GM21529 (cell line): ENCODE measurements around the gene TAF11L9.
"Not testable (repeated sequence)": the region's sequence is repeated elsewhere in the genome, so short reads cannot be mapped to it uniquely, and the experiment has no call there.

Experiments
- ATAC-seq: cut with Tn5 transposase; IDR thresholded peaks from one replicate; pipeline ENCODE4 v1.9.1; 2021; ENCODE audit not compliant: unreplicated experiment

TAF11L9 gene

DNA sequence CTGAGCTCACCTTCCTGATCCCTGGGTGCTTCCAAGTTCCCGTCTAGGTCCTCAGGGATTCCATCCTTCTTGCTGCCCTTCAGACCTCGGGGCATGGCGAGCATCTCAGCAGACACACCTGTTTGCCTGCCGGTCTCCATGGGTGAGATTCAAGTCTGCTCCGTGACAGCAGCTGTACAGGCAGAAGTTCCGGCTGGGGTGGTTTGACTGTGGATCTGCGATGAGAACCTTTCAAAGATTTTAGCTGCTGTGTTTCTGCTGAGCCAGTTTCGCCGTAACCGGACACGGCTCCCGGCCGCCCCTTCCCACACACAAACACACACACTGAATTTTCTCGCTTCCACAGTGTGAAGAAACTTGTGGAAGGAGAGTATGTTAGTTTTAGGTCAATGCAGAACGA is at the start of gene TAF11L9:
Gene TAF11L9, minus strand, starts transcription at position 140 of the 400 bp plus-strand sequence.
- not testable (repeated sequence) for ATAC-seq

DNA sequence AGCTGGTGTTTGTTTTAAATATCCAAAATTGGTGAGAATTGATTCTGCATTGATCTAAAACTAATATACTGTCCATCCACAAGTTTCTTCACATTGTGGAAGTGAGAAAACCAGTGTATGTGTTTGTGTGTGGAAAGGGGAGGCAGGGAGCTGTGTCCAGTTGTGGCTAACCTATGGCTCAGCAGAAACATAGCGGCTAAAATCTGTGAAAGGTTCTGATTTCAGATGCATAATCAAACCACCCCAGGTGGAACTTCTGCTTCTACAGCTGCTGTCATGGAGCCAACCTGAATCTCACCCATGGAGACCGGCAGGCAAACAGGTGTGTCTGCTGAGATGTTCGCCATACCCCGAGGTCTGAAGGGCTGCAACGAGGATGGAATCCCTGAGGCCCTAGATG is 40.0 kb upstream of the TAF11L9 start, which contains the start of gene TAF11L14:
Gene TAF11L14, plus strand, starts transcription at position 301 of the 400 bp plus-strand sequence.
- ATAC-seq: no peak

DNA sequence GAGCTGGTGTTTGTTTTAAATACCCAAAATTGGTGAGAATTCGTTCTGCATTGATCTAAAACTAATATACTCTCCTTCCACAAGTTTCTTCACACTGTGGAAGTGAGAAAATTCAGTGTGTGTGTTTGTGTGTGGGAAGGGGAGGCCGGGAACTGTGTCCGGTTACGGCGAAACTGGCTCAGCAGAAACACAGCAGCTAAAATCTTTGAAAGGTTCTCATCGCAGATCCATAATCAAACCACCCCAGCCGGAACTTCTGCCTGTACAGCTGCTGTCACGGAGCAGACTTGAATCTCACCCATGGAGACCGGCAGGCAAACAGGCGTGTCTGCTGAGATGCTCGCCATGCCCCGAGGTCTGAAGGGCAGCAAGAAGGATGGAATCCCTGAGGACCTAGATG is 37.6 kb upstream of the TAF11L9 start, which contains the start of gene TAF11L13:
Gene TAF11L13, plus strand, starts transcription at position 301 of the 400 bp plus-strand sequence.
- ATAC-seq: not testable (repeated sequence)

- ATAC-seq: no peak
Observed at GRCh38 chr5:17625686-17626085, 31.5 kb upstream of the TAF11L9 start.

GRCh38 chr5:17620627-17621026 is 26.4 kb upstream of the TAF11L9 start:
- no peak for ATAC-seq

GRCh38 chr5:17619354-17619753 is 25.2 kb upstream of the TAF11L9 start:
- ATAC-seq: no peak

DNA sequence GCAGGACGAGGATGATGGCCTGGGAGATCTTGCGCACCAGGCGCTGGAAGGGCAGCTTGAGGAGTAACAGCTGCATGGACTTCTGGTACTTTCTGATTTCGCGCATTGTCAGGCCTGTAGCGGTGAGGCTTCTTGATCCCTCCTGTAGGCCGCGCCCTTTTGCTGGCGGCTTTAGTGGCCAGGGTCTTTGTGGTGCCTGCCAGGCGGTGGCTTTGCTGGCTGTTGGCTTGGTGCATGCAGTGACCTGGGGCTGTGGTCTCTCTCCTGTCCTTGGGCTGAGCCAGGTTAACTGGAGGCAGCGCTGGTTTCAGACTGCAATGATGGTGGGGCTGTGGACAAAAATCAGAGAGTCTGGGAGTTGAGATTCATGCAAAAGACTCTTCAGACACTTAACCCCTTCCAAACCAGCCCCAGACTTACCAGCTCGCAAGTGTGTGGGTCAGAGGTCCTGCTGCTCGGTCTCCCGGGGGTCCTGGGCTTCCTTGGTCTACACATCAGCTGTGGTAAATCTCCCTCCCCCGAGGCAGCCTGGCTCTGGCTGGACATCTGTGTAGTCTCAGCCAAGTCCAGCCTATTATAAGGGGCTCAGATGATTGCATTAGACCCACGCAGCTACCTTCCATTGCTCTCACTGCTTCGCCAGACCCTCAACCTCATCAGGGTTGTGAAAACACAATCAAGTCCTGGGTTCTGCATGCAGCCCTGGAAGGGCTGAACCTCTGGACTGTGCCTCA is 20.8 kb upstream of the TAF11L9 start:
- ATAC-seq: no peak

DNA sequence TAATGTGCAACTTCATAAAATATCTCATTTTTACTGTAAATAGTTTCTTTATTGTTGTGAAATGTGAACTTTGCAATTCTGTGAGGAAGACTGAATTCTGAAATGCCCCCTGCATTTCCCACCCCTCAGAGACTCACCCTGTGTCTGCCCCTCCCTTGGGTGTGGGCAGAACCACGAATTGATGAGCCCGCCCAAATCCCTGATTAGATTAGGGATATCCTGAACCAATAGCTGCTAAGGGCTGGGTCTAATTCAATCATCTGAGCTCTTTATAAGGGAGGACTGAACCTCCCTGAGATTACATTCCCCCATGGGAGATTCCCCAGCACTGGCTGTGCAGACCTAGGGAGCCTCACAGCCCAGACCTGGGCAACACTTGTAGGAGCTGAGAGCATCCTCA is 15.9 kb upstream of the TAF11L9 start, which contains the start of gene TAF11L12:
Gene TAF11L12, plus strand, starts transcription at position 301 of the 400 bp plus-strand sequence.
- ATAC-seq: not testable (repeated sequence)

- not testable (repeated sequence) for ATAC-seq
Observed at GRCh38 chr5:17607461-17607860, 13.3 kb upstream of the TAF11L9 start.

GRCh38 chr5:17604951-17605350 is 10.8 kb upstream of the TAF11L9 start:
- ATAC-seq: no peak

GRCh38 chr5:17603880-17604279 is 9.7 kb upstream of the TAF11L9 start, which contains the start of gene TAF11L11:
TSS of gene TAF11L11 (plus strand) at chr5:17604183.
- ATAC-seq: not testable (repeated sequence)

- not testable (repeated sequence) for ATAC-seq
Observed at GRCh38 chr5:17597728-17598127, 3.5 kb upstream of the TAF11L9 start, which contains the start of gene TAF11L10. TSS of gene TAF11L10 (minus strand) at chr5:17597828.

- ATAC-seq: not testable (repeated sequence)
Observed at GRCh38 chr5:17590860-17591259, 3.3 kb downstream of the TAF11L9 start, which contains the start of gene TAF11L8. TSS of gene TAF11L8 (minus strand) at chr5:17590960.

DNA sequence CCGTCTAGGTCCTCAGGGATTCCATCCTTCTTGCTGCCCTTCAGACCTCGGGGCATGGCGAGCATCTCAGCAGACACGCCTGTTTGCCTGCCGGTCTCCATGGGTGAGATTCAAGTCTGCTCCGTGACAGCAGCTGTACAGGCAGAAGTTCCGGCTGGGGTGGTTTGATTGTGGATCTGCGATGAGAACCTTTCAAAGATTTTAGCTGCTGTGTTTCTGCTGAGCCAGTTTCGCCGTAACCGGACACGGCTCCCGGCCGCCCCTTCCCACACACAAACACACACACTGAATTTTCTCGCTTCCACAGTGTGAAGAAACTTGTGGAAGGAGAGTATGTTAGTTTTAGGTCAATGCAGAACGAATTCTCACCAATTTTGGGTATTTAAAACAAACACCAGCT is 8.5 kb downstream of the TAF11L9 start, which contains the start of gene TAF11L7:
Gene TAF11L7, minus strand, starts transcription at position 101 of the 400 bp plus-strand sequence.
- ATAC-seq: not testable (repeated sequence)
